Bronchial epithelial cell (primary cell): ENCODE results near the gene LY6G5B. TPM values are rescaled to one million over a fixed set of nuclear protein-coding genes. Genes with fewer than 3 reads are reported as not detected.
A peak's percentile ranks its signal among the peaks of the same experiment; 100 is the strongest.

Experiments used
- DNase-seq: peaks from one replicate; pipeline ENCODE4 v3.0.0-alpha.2; 2010; ENCODE audit warnings: low read depth
- FAIRE-seq: peaks from 2 replicates; lab custom pipeline; 2011; peaks lifted over from hg19 to GRCh38; lab: Jason Lieb, UNC
- H3K27me3 ChIP-seq: 2 replicates; pipeline ENCODE4 v1.5.1; 2011; ENCODE audit warnings: low read length; ENCODE audit not compliant: control insufficient read depth, insufficient read depth
- H3K36me3 ChIP-seq: 2 replicates; pipeline ENCODE4 v1.5.1; 2011; ENCODE audit warnings: low read length; ENCODE audit not compliant: control insufficient read depth, insufficient read depth
- H3K4me3 ChIP-seq: 2 replicates; pipeline ENCODE4 v1.5.1; 2011; ENCODE audit warnings: mild to moderate bottlenecking, low read depth, low read length, control low read depth
- CTCF ChIP-seq: IDR thresholded peaks from 2 replicates; pipeline ENCODE4 v1.5.1; 2011; ENCODE audit warnings: mild to moderate bottlenecking, moderate library complexity, low read length, control low read depth, inconsistent platforms; ENCODE audit not compliant: insufficient read depth, severe bottlenecking
- total RNA-seq: library from RNA; depleted of rRNA; stranded (reverse); fragments of >200 nt; gene quantifications from 2 replicates; pipeline ENCODE4 v1.2.1, GENCODE V29; 2014

Gene LY6G5B
- total RNA-seq, 1 donor from 2014 or later: 1.1 TPM

GRCh38 chr6:31659649-31660380 is 10.0 kb upstream of the LY6G5B start:
- peak; percentile 56 for DNase-seq
- peaks cover 6% of the 10 kb centered on the region for H3K36me3 ChIP-seq
- TF ChIP-seq CTCF: no peak
- H3K27me3 ChIP-seq: no peaks in the 10 kb centered on the region
- no peak for FAIRE-seq
- peak overlapping the region; percentile 76 for H3K4me3 ChIP-seq

GRCh38 chr6:31660381-31661261 is 9.2 kb upstream of the LY6G5B start, which contains the start of gene C6orf47:
Gene C6orf47 (minus strand): TSS chr6:31660778. CDS start chr6:31659947, 831 bp downstream.
- Histone ChIP-seq H3K4me3 (peak within 1 kb of the TSS; percentile 76), H3K27me3 (no peaks in the 10 kb centered on the region), H3K36me3 (peaks cover 6% of the 10 kb centered on the region)
- DNase-seq (peak; percentile 62), FAIRE-seq (no peak)
- TF ChIP-seq CTCF: no peak

- H3K4me3 ChIP-seq: no peak overlapping the region
- DNase-seq: no peak
- no peak for TF ChIP-seq CTCF
- no peaks in the 10 kb centered on the region for H3K27me3 ChIP-seq
- H3K36me3 ChIP-seq: peaks cover 4% of the 10 kb centered on the region
- no peak for FAIRE-seq
Observed at GRCh38 chr6:31661262-31662123, 8.3 kb upstream of the LY6G5B start.

GRCh38 chr6:31662124-31662723 is 7.6 kb upstream of the LY6G5B start:
- FAIRE-seq (no peak), DNase-seq (no peak)
- Histone ChIP-seq H3K36me3 (peaks cover 6% of the 10 kb centered on the region), H3K4me3 (no peak overlapping the region), H3K27me3 (no peaks in the 10 kb centered on the region)
- no peak for TF ChIP-seq CTCF
